Inflammatory macrophage treated with lipopolysaccharide for 1 hour (primary cell): ENCODE data around the gene ZNF25.
"Not testable (repeated sequence)": the region's sequence is repeated elsewhere in the genome, so short reads cannot be mapped to it uniquely, and the experiment has no call there.

Experiments
- DNase-seq, 2 donors: peaks; one replicate each; pipeline ENCODE4 v3.0.0-alpha.2; 2020 to 2022

ZNF25 gene

DNA sequence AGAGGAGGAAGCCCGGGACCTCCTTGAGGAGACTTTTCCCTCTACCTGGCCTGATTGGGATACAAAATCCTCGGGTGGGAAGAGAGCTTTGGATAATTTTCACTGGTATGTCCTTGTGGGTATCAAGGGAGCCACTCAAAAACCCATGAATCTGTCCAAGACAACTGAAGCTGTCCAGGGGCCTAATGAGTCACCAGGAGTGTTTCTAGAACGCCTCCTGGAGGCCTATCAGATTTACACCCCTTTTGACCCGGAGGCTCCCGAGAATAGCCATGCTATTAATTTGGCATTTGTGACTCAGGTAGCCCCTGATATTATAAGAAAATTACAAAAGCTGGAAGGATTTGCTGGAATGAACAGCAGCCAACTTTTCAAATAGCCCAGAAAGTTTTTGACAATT, 38.6 kb downstream of the ZNF25 start:
- no peak for DNase-seq

DNA sequence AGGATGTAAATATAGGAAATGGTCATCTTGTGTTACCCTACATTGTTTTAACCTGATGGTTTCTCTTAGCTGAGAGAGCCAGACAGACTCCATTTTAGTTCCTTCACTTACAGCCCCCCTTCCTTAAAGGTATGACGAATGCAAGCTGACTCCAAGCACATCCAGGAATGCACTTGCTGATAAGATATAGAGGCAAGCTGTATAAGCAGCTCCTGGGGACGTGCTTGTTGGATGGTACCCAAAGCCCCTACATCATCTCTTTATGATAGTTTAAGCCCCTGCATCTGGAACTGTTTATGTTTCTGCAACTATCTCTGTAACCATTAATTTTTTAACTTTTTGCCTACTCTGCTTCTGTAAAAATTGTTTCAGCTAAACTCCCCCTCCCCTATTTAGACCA, 41.7 kb downstream of the ZNF25 start:
- DNase-seq, result no peak

- DNase-seq, result no peak
Observed at GRCh38 chr10:37930423-37930822, 46.0 kb downstream of the ZNF25 start.

GRCh38 chr10:37908165-37908564, 68.3 kb downstream of the ZNF25 start:
- DNase-seq, result not testable (repeated sequence)

GRCh38 chr10:37906382-37906781, 70.1 kb downstream of the ZNF25 start:
- no peak for DNase-seq
